Progenitor cell of endocrine pancreas (in vitro differentiated cells): ENCODE measurements around the gene TTC19. TPM values are rescaled to one million over a fixed set of nuclear protein-coding genes. Genes with fewer than 3 reads are reported as not detected.

Experiments
- DNase-seq: peaks from one replicate; pipeline ENCODE4 v3.0.0; 2021; ENCODE audit warnings: low spot score; ENCODE audit not compliant: unreplicated experiment
- H3K27ac Mint-ChIP-seq: 2 replicates; pipeline ENCODE4 v1.8.0; 2021; ENCODE audit warnings: mild to moderate bottlenecking, moderate library complexity, mixed read lengths
- H3K27me3 Mint-ChIP-seq: 2 replicates; pipeline ENCODE4 v1.8.0; 2021; ENCODE audit warnings: mixed read lengths
- H3K36me3 Mint-ChIP-seq: 2 replicates; pipeline ENCODE4 v1.8.0; 2022; ENCODE audit warnings: mixed read lengths; ENCODE audit not compliant: insufficient read depth
- H3K4me1 Mint-ChIP-seq: 2 replicates; pipeline ENCODE4 v1.8.0; 2021; ENCODE audit warnings: low read depth, mixed read lengths
- H3K4me3 Mint-ChIP-seq: 2 replicates; pipeline ENCODE4 v1.8.0; 2021; ENCODE audit warnings: low read depth, mild to moderate bottlenecking, moderate library complexity, mixed read lengths
- H3K9me3 Mint-ChIP-seq: 2 replicates; pipeline ENCODE4 v1.8.0; 2021; ENCODE audit warnings: low read depth, mixed read lengths
- total RNA-seq: library from RNA; stranded (reverse); gene quantifications from 2 replicates; pipeline ENCODE4 v1.2.1, GENCODE V29; 2021
- TF ChIP-seq, protein P1 (sequence below): fragments of 200-600 bp; sonication (generic); IDR thresholded peaks from one replicate; pipeline ENCODE4 v1.5.0; 2021; ENCODE audit warnings: antibody characterized with exemption, mild to moderate bottlenecking; ENCODE audit not compliant: unreplicated experiment

TTC19 gene
- total RNA-seq, 1 donor from 2014 or later: 42.5 TPM

DNA sequence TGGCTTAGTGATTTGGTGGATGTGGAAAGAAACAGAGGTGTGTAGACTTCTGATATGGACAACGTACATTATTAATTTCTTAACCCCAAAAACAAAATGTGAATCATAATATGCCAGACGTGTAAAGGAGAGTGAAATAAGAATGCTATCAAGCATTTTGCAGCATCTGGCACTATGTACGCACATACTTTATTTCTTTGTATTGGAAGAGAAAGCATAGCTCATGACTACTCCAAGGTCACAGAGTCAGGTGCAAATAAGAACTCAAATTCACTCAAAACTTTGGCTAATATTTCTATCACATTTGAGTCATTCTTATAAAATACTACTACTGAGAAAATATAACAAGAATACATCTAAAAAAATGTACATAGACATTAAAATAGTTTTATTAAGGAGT is 74.8 kb downstream of the TTC19 start:
- Mint-ChIP-seq H3K4me1 (peaks cover 5% of the 10 kb centered on the region), H3K27ac (no peak overlapping the region), H3K9me3 (no peaks in the 10 kb centered on the region), H3K4me3 (no peak overlapping the region), H3K27me3 (no peaks in the 10 kb centered on the region), H3K36me3 (peaks cover 33% of the 10 kb centered on the region)
- TF ChIP-seq, protein P1, sequence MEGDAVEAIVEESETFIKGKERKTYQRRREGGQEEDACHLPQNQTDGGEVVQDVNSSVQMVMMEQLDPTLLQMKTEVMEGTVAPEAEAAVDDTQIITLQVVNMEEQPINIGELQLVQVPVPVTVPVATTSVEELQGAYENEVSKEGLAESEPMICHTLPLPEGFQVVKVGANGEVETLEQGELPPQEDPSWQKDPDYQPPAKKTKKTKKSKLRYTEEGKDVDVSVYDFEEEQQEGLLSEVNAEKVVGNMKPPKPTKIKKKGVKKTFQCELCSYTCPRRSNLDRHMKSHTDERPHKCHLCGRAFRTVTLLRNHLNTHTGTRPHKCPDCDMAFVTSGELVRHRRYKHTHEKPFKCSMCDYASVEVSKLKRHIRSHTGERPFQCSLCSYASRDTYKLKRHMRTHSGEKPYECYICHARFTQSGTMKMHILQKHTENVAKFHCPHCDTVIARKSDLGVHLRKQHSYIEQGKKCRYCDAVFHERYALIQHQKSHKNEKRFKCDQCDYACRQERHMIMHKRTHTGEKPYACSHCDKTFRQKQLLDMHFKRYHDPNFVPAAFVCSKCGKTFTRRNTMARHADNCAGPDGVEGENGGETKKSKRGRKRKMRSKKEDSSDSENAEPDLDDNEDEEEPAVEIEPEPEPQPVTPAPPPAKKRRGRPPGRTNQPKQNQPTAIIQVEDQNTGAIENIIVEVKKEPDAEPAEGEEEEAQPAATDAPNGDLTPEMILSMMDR: no peak
- no peak for DNase-seq

- Mint-ChIP-seq H3K4me1 (peaks cover 5% of the 10 kb centered on the region), H3K4me3 (no peak overlapping the region), H3K9me3 (no peaks in the 10 kb centered on the region), H3K36me3 (peaks cover 32% of the 10 kb centered on the region), H3K27me3 (no peaks in the 10 kb centered on the region), H3K27ac (peak overlapping the region; percentile 1)
- DNase-seq: no peak
- TF ChIP-seq, protein P1: no peak
These were observed 76.3 kb downstream of the TTC19 start for GRCh38 chr17:16075949-16076348.

Other genes starting within 250 kb of the TTC19 start
- gene ADORA2B, start 54.7 kb upstream of the TTC19 start, total RNA-seq: 0.48 and 0.67 TPM in 2 replicates
- 27.9 and 35.4 TPM in 2 replicates for gene ZSWIM7, start 120 bp upstream of the TTC19 start, total RNA-seq
- gene NCOR1, start 215.7 kb downstream of the TTC19 start, total RNA-seq: 154 and 165 TPM in 2 replicates
- gene PIGL, start 217.4 kb downstream of the TTC19 start, total RNA-seq: 37.1 and 40.5 TPM in 2 replicates